HG03442 (cell line): ENCODE results near the gene MARK1.

Source experiments
- ATAC-seq: cut with Tn5 transposase; IDR thresholded peaks from one replicate; pipeline ENCODE4 v1.9.1; 2021; ENCODE audit warnings: mild to moderate bottlenecking, moderate library complexity; ENCODE audit not compliant: unreplicated experiment

The MARK1 gene

GRCh38 chr1:220687809-220688208, 159.9 kb downstream of the MARK1 start:
- no peak for ATAC-seq

- no peak for ATAC-seq
Measured at GRCh38 chr1:220689666-220690065, 161.7 kb downstream of the MARK1 start.

- peak; percentile 93 for ATAC-seq
Measured at GRCh38 chr1:220690140-220691052, 162.5 kb downstream of the MARK1 start, which contains the start of gene C1orf115. Gene C1orf115, plus strand, starts transcription at chr1:220690363. Its CDS starts 40 bp downstream, at chr1:220690403.

GRCh38 chr1:220691053-220691684, 163.2 kb downstream of the MARK1 start:
- ATAC-seq: no peak

- no peak for ATAC-seq
Measured at GRCh38 chr1:220692436-220693228, 164.7 kb downstream of the MARK1 start.

GRCh38 chr1:220694866-220695382, 167.0 kb downstream of the MARK1 start:
- ATAC-seq: no peak

GRCh38 chr1:220695426-220695825, 167.5 kb downstream of the MARK1 start:
- ATAC-seq: no peak

- no peak for ATAC-seq
Measured at GRCh38 chr1:220696226-220696862, 168.4 kb downstream of the MARK1 start.

- no peak for ATAC-seq
Measured at GRCh38 chr1:220696863-220697231, 168.9 kb downstream of the MARK1 start.

GRCh38 chr1:220697326-220697725, 169.4 kb downstream of the MARK1 start:
- no peak for ATAC-seq

GRCh38 chr1:220698607-220699016, 170.7 kb downstream of the MARK1 start:
- no peak for ATAC-seq

GRCh38 chr1:220699044-220699443, 171.1 kb downstream of the MARK1 start:
- no peak for ATAC-seq

GRCh38 chr1:220700556-220701179, 172.7 kb downstream of the MARK1 start:
- no peak for ATAC-seq

- peak; percentile 61 for ATAC-seq
Measured at GRCh38 chr1:220701974-220702373, 174.0 kb downstream of the MARK1 start.

- ATAC-seq: no peak
Measured at GRCh38 chr1:220702733-220703270, 174.9 kb downstream of the MARK1 start.

- ATAC-seq: no peak
Measured at GRCh38 chr1:220703305-220703704, 175.4 kb downstream of the MARK1 start.

GRCh38 chr1:220705782-220706181, 177.8 kb downstream of the MARK1 start:
- no peak for ATAC-seq

- ATAC-seq: no peak
Measured at GRCh38 chr1:220706480-220706879, 178.5 kb downstream of the MARK1 start.

- ATAC-seq: no peak
Measured at GRCh38 chr1:220707160-220707559, 179.2 kb downstream of the MARK1 start.

GRCh38 chr1:220708244-220708643, 180.3 kb downstream of the MARK1 start:
- no peak for ATAC-seq
